ENCODE measurements around the gene KRTAP10-4.

DNA sequence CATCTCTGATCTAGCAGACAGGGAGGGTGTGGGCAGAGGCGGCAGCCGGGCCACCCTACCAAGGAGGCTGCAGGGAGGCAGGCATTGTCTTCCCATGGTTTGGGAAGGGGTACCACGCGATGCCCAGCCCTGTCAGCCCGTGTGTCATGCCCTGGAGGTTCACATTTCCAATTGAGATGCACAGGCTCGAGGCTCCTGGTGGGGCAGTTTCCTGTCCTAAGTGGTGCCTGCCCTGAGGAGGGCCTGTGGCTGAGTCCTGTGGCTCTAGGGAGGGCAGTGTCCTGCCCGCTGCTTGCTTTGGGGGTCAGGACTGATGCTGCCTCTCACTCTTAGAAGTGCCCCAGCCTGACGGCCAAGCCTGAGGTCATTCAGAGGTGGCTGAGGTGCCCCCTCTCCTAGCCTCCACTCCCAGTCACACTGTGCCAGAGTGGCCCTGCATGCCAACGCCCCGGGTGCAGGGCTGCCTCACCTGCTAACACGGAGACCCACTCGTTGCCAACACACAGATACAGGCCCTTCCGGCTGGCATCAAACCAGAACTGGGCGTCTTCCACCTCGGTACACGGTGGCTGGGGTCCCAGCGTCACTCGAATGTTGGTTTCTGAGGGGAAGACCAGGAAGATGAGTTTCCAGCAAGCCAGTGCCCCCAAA lies 45.4 kb upstream of the KRTAP10-4 start:
- TF ChIP-seq EZH2 (IDR thresholded peaks at IDR 0.05; ENCODE audit: insufficient read depth, poor library complexity, severe bottlenecking) (no peak), EZH2phosphoT487 (IDR thresholded peaks at IDR 0.05; ENCODE audit: insufficient read depth, low read depth) (no peak)

Measured in GM23248 (cell line).